HCT116 (cell line): ENCODE results near the gene SECISBP2L. TPM values are rescaled to one million over a fixed set of nuclear protein-coding genes. Genes with fewer than 3 reads are reported as not detected.

Source experiments
- ATAC-seq: fragments of 200-7000 bp; cut with Tn5 transposase; 2 replicates; pipeline ENCODE4 v1.9.1; 2020; ENCODE audit warnings: mild to moderate bottlenecking, moderate library complexity
- BruUV-seq: library from RNA; stranded (reverse); fragments of 400-500 nt; replicated peaks from 2 replicates; lab custom pipeline; 2021; lab: Mats Ljungman, UMichigan
- CTCF ChIA-PET: fragments of 300-600 bp; sonication (Branson Sonifier 250); formaldehyde crosslinking; loops from one replicate; lab custom pipeline; 2021; ENCODE audit warnings: antibody characterized with exemption; lab: Charles Lee
- POLR2A ChIA-PET: fragments of 300-600, 350-600 bp; sonication (Branson Sonifier 250); formaldehyde crosslinking; loops from one replicate; lab custom pipeline; 2021; ENCODE audit warnings: antibody characterized with exemption; lab: Charles Lee
- RAD21 ChIA-PET, 2 experiments: fragments of 300-600 bp; sonication (Branson Sonifier 250); formaldehyde crosslinking; loops; one replicate each; lab custom pipeline; 2023; ENCODE audit warnings: low total read pairs in 2 of 2; ENCODE audit not compliant: uncharacterized antibody in 2 of 2, unreplicated experiment in 2 of 2, low non-redundant PET in 1 of 2; lab: Charles Lee
- DNase-seq: peaks from one replicate; pipeline ENCODE4 v3.0.0-alpha.2; 2010; ENCODE audit warnings: low read depth, low spot score
- H2AFZ ChIP-seq: fragments of 200-600 bp; shearing (Covaris generic), sonication (generic); 2 replicates; pipeline ENCODE4 v1.6.1; 2017; ENCODE audit warnings: low read depth, mixed run types, mixed read lengths, antibody characterized with exemption, low read length; ENCODE audit not compliant: poor library complexity, severe bottlenecking
- H3K27ac ChIP-seq: 2 replicates; pipeline ENCODE4 v1.5.1; 2012; ENCODE audit warnings: low read depth, low read length
- H3K27me3 ChIP-seq: fragments of 200-600 bp; sonication (generic); 2 replicates; pipeline ENCODE4 v1.6.1; 2016; ENCODE audit warnings: mixed run types, low read length, mixed read lengths; ENCODE audit not compliant: insufficient read depth
- H3K36me3 ChIP-seq, 2 experiments: fragments of 200-500 bp in 1 of 2; fragments of 200-600 bp in 1 of 2; sonication (Bioruptor generic) in 1 of 2; sonication (generic) in 1 of 2; 2 replicates each; pipeline versions ENCODE4 v1.5.1 to v1.6.1; 2014 to 2016; ENCODE audit warnings: low read length in 2 of 2, inconsistent platforms in 1 of 2, mixed read lengths in 1 of 2, mixed run types in 1 of 2; ENCODE audit not compliant: insufficient read depth in 2 of 2, control insufficient read depth in 1 of 2
- H3K4me1 ChIP-seq, 2 experiments: fragments of 200-600 bp in 1 of 2; sonication (generic) in 1 of 2; 2 replicates each; pipeline versions ENCODE4 v1.5.1 to v1.6.1; 2012 to 2017; ENCODE audit warnings: low read length in 2 of 2, inconsistent platforms in 1 of 2, mild to moderate bottlenecking in 1 of 2, mixed read lengths in 1 of 2, mixed run types in 1 of 2, moderate library complexity in 1 of 2; ENCODE audit not compliant: insufficient read depth in 2 of 2, control insufficient read depth in 1 of 2
- H3K4me2 ChIP-seq: fragments of 200-600 bp; sonication (generic); 2 replicates; pipeline ENCODE4 v1.6.1; 2017; ENCODE audit warnings: mixed run types, low read length, mixed read lengths
- H3K4me3 ChIP-seq, 2 experiments: fragments of 200-600 bp in 1 of 2; sonication (generic) in 1 of 2; replicated peaks in 1 of 2; 2 replicates each; pipeline ENCODE4 v1.5.1; 2011 to 2016; ENCODE audit warnings: low read length in 2 of 2, control low read depth in 1 of 2, low read depth in 1 of 2, mild to moderate bottlenecking in 1 of 2, mixed read lengths in 1 of 2, mixed run types in 1 of 2
- H3K79me2 ChIP-seq: fragments of 200-600 bp; sonication (generic); 2 replicates; pipeline ENCODE4 v1.6.1; 2017; ENCODE audit warnings: mild to moderate bottlenecking, mixed run types, low read length, moderate library complexity, mixed read lengths; ENCODE audit not compliant: insufficient read depth
- H3K9ac ChIP-seq: fragments of 200-600 bp; sonication (generic); 2 replicates; pipeline ENCODE4 v1.6.1; 2016; ENCODE audit warnings: low read length, mixed read lengths
- H3K9me2 ChIP-seq: fragments of 200-600 bp; sonication (generic), shearing (Covaris generic); 2 replicates; pipeline ENCODE4 v1.6.1; 2017; ENCODE audit warnings: mixed run types, mild to moderate bottlenecking, moderate library complexity; ENCODE audit not compliant: insufficient read depth
- H3K9me3 ChIP-seq, 2 experiments: fragments of 200-500 bp in 1 of 2; fragments of 200-600 bp in 1 of 2; sonication (Bioruptor generic) in 1 of 2; sonication (generic) in 1 of 2; 2 replicates each; pipeline ENCODE4 v1.6.1; 2014 to 2017; ENCODE audit warnings: low read length in 2 of 2, mixed read lengths in 2 of 2, inconsistent platforms in 1 of 2, low read depth in 1 of 2, mild to moderate bottlenecking in 1 of 2, mixed run types in 1 of 2, moderate library complexity in 1 of 2; ENCODE audit not compliant: control insufficient read depth in 1 of 2, insufficient read depth in 1 of 2
- H4K20me1 ChIP-seq: fragments of 200-600 bp; sonication (generic), shearing (Covaris generic); 2 replicates; pipeline ENCODE4 v1.6.1; 2017; ENCODE audit warnings: mixed run types, mild to moderate bottlenecking, moderate library complexity; ENCODE audit not compliant: insufficient read depth
- ATF3 ChIP-seq: IDR thresholded peaks from 2 replicates; pipeline ENCODE4 v1.6.1; 2012
- CBX3 ChIP-seq: IDR thresholded peaks from 2 replicates; pipeline ENCODE4 v1.6.1; 2012; ENCODE audit warnings: low read depth
- CEBPB ChIP-seq: IDR thresholded peaks from 2 replicates; pipeline ENCODE4 v1.6.1; 2012; ENCODE audit warnings: low read depth
- CTCF ChIP-seq, 3 experiments: fragments of 200-600 bp in 1 of 3; sonication (generic) in 1 of 3; IDR thresholded peaks in 2 of 3; conservative IDR thresholded peaks in 1 of 3; 2 replicates each; pipeline ENCODE4 v1.5.1; 2012 to 2017; ENCODE audit warnings: low read depth in 2 of 3, low read length in 2 of 3, antibody characterized with exemption in 1 of 3, borderline replicate concordance in 1 of 3, control low read depth in 1 of 3, mild to moderate bottlenecking in 1 of 3, mixed read lengths in 1 of 3, mixed run types in 1 of 3, moderate library complexity in 1 of 3; ENCODE audit not compliant: insufficient read depth in 1 of 3
- EGR1 ChIP-seq: IDR thresholded peaks from 2 replicates; pipeline ENCODE4 v1.6.1; 2012; ENCODE audit warnings: low read depth
- ELF1 ChIP-seq: IDR thresholded peaks from 2 replicates; pipeline ENCODE4 v1.6.1; 2012; ENCODE audit warnings: low read depth, borderline replicate concordance
- EZH2phosphoT487 ChIP-seq: fragments of 200-600 bp; IDR thresholded peaks from 2 replicates; pipeline ENCODE4 v1.6.1; 2018; ENCODE audit warnings: antibody characterized with exemption, borderline replicate concordance
- FOSL1 ChIP-seq: IDR thresholded peaks from 2 replicates; pipeline ENCODE4 v1.6.1; 2012; ENCODE audit warnings: low read depth
- MAX ChIP-seq: IDR thresholded peaks from 2 replicates; pipeline ENCODE4 v1.6.1; 2012
- POLR2A ChIP-seq: IDR thresholded peaks from 2 replicates; pipeline ENCODE4 v1.7.0; 2011; ENCODE audit warnings: borderline replicate concordance; ENCODE audit not compliant: insufficient read depth, insufficient read length; ENCODE audit errors: extremely low read depth
- POLR2AphosphoS5 ChIP-seq: IDR thresholded peaks from 2 replicates; pipeline ENCODE4 v1.6.1; 2011; ENCODE audit warnings: mild to moderate bottlenecking, low read depth, low read length, moderate library complexity
- RAD21 ChIP-seq: IDR thresholded peaks from 2 replicates; pipeline ENCODE4 v1.6.1; 2012; ENCODE audit warnings: low read depth, mild to moderate bottlenecking
- SIN3A ChIP-seq: IDR thresholded peaks from 2 replicates; pipeline ENCODE4 v1.6.1; 2012; ENCODE audit warnings: low read depth
- SP1 ChIP-seq: IDR thresholded peaks from 2 replicates; pipeline ENCODE4 v1.6.1; 2012; ENCODE audit warnings: low read depth
- SRF ChIP-seq: IDR thresholded peaks from 2 replicates; pipeline ENCODE4 v1.6.1; 2012; ENCODE audit warnings: low read depth
- TCF7L2 ChIP-seq: IDR thresholded peaks from 2 replicates; pipeline ENCODE4 v1.7.0; 2011; ENCODE audit warnings: borderline replicate concordance, inconsistent platforms; ENCODE audit not compliant: insufficient read depth, insufficient read length; ENCODE audit errors: extremely low read depth
- YY1 ChIP-seq: IDR thresholded peaks from 2 replicates; pipeline ENCODE4 v1.6.1; 2011; ENCODE audit warnings: low read length, low read depth, moderate library complexity, mild to moderate bottlenecking; ENCODE audit not compliant: insufficient replicate concordance; ENCODE audit errors: extremely low read depth
- ZBTB33 ChIP-seq: IDR thresholded peaks from 2 replicates; pipeline ENCODE4 v1.6.1; 2011; ENCODE audit warnings: mild to moderate bottlenecking, low read length, moderate library complexity; ENCODE audit not compliant: insufficient replicate concordance; ENCODE audit errors: extremely low read depth
- ZFX ChIP-seq: fragments of 450-650 bp; IDR thresholded peaks from 2 replicates; pipeline ENCODE4 v1.6.1; 2017
- ZNF274 ChIP-seq: fragments of 200-500 bp; sonication (Bioruptor generic); IDR thresholded peaks from 2 replicates; pipeline ENCODE4 v1.6.1; 2014; ENCODE audit warnings: mild to moderate bottlenecking, low read depth, low read length, inconsistent platforms
- intact Hi-C: fragments of 100-400 bp; cut with micrococcal nuclease; formaldehyde crosslinking; loops from 2 replicates; pipeline ENCODE4 v1.10.0; 2022
- total RNA-seq: library from RNA; stranded (reverse); gene quantifications from one replicate; pipeline ENCODE4 v1.2.1, GENCODE V29; 2021; ENCODE audit not compliant: unreplicated experiment

The SECISBP2L gene
- total RNA-seq, 1 experiment from 2014 or later = 22.9 TPM

GRCh38 chr15:49063402-49064280, 17.4 kb upstream of the SECISBP2L start:
- no peaks in the 10 kb centered on the region for H3K9me2 ChIP-seq
- no peaks in the 10 kb centered on the region for H3K27me3 ChIP-seq
- H3K9me3 ChIP-seq = no peaks in the 10 kb centered on the region
- no peak overlapping the region for H2AFZ ChIP-seq
- H3K9ac ChIP-seq = no peak overlapping the region
- intact Hi-C loops = no loop called here
- H3K36me3 ChIP-seq = no peaks in the 10 kb centered on the region
- no peak for DNase-seq
- ChIA-PET RAD21 (no interaction called here), POLR2A (no interaction called here), CTCF (no interaction called here)
- no peaks in the 10 kb centered on the region for H3K4me1 ChIP-seq
- no peaks in the 10 kb centered on the region for H4K20me1 ChIP-seq
- BruUV-seq = no TSS peak
- no peak overlapping the region for H3K27ac ChIP-seq
- H3K4me3 ChIP-seq = no peak overlapping the region
- no peaks in the 10 kb centered on the region for H3K79me2 ChIP-seq
- no peak overlapping the region for H3K4me2 ChIP-seq
- no peak for ATAC-seq
- TF ChIP-seq ZNF274 = no peak
- TF ChIP-seq CEBPB = no peak
- TF ChIP-seq RAD21 = no peak
- TF ChIP-seq SIN3A = no peak
- no peak for TF ChIP-seq EGR1
- TF ChIP-seq EZH2phosphoT487 = no peak
- TF ChIP-seq ELF1 = no peak
- no peak for TF ChIP-seq POLR2A
- no peak for TF ChIP-seq CBX3
- TF ChIP-seq MAX = no peak
- TF ChIP-seq ZFX = no peak
- TF ChIP-seq ATF3 = no peak
- TF ChIP-seq YY1 = no peak
- TF ChIP-seq ZBTB33 = no peak
- TF ChIP-seq POLR2AphosphoS5 = no peak
- no peak for TF ChIP-seq TCF7L2
- no peak for TF ChIP-seq SRF
- TF ChIP-seq CTCF (IDR thresholded peaks at IDR 0.05 in 2 of 3, conservative IDR thresholded peaks at IDR 0.05 in 1 of 3; ENCODE audit: borderline replicate concordance in 1 of 3, insufficient read depth in 1 of 3, low read depth in 2 of 3, low read length in 2 of 3) = no peak
- no peak for TF ChIP-seq FOSL1
- TF ChIP-seq SP1 = no peak
